A549 (cell line): ENCODE data around the gene GKN1. TPM values are rescaled to one million over a fixed set of nuclear protein-coding genes. Genes with fewer than 3 reads are reported as not detected.

ENCODE experiments used
- ATAC-seq, 2 experiments: fragments of 200-7000 bp in 1 of 2; fragments of >200 bp in 1 of 2; cut with Nextera tagmentation in 1 of 2; cut with Tn5 transposase in 1 of 2; 3 replicates each; pipeline versions ENCODE4 v1.8.0 to v1.9.1; 2018 to 2020; ENCODE audit warnings: mild to moderate bottlenecking in 1 of 2, moderate library complexity in 1 of 2
- CTCF ChIA-PET: fragments of 300-600 bp; sonication (Branson Sonifier 250); formaldehyde crosslinking; extraction: SDS; loops from one replicate; lab custom pipeline; 2021; ENCODE audit warnings: antibody characterized with exemption, inconsistent platforms; lab: Yijun Ruan, JAX
- POLR2A ChIA-PET: fragments of 350-600 bp; formaldehyde crosslinking; extraction: SDS; loops from one replicate; lab custom pipeline; 2021; ENCODE audit warnings: antibody characterized with exemption, inconsistent platforms; lab: Yijun Ruan, JAX
- DNase-seq, 2 experiments: peaks; one replicate each; pipeline versions ENCODE4 v3.0.0 to v3.0.0-alpha.2; 2011 to 2016; ENCODE audit warnings: low read depth in 1 of 2, low spot score in 1 of 2
- FAIRE-seq: peaks from 2 replicates; lab custom pipeline; 2011; peaks lifted over from hg19 to GRCh38; lab: Jason Lieb, UNC
- H3K27ac ChIP-seq, 2 experiments: fragments of >200 bp; sonication (Bioruptor Twin); formaldehyde crosslinking; 3 replicates each; pipeline ENCODE4 v1.5.1; 2016 to 2017
- H3K4me1 ChIP-seq: fragments of >200 bp; sonication (Bioruptor Twin); formaldehyde crosslinking; 3 replicates; pipeline ENCODE4 v1.6.1; 2016
- H3K4me2 ChIP-seq: fragments of >200 bp; sonication (Bioruptor Twin); formaldehyde crosslinking; 3 replicates; pipeline ENCODE4 v1.6.1; 2016
- H3K4me3 ChIP-seq: fragments of >200 bp; sonication (Bioruptor Twin); formaldehyde crosslinking; 3 replicates; pipeline ENCODE4 v1.5.1; 2016
- H3K9me3 ChIP-seq: fragments of >200 bp; sonication (Bioruptor Twin); formaldehyde crosslinking; 3 replicates; pipeline ENCODE4 v1.6.1; 2016
- ATOH8 ChIP-seq: fragments of 250-450 bp; sonication (Bioruptor Pico); IDR thresholded peaks from 2 replicates; pipeline ENCODE4 v1.5.0; 2020; ENCODE audit warnings: low read depth, mild to moderate bottlenecking, moderate library complexity
- BCL3 ChIP-seq: fragments of >200 bp; sonication (Bioruptor Twin); formaldehyde crosslinking; IDR thresholded peaks from 3 replicates; pipeline ENCODE4 v1.6.1; 2016
- CEBPB ChIP-seq, 2 experiments: fragments of >200 bp in 1 of 2; sonication (Bioruptor Twin) in 1 of 2; formaldehyde crosslinking in 1 of 2; IDR thresholded peaks; 2 replicates each; pipeline ENCODE4 v1.6.1; 2012 to 2016
- CHD4 ChIP-seq: fragments of 200-600 bp; sonication (generic); IDR thresholded peaks from 2 replicates; pipeline ENCODE4 v1.6.1; 2016; ENCODE audit warnings: antibody characterized with exemption, mild to moderate bottlenecking, borderline replicate concordance
- ELK1 ChIP-seq: fragments of 150-350 bp; IDR thresholded peaks from 2 replicates; pipeline ENCODE4 v1.6.1; 2014; ENCODE audit warnings: low read depth, mild to moderate bottlenecking, low read length
- FOSL2 ChIP-seq, 2 experiments: fragments of 450-650 bp in 1 of 2; fragments of >200 bp in 1 of 2; sonication (Bioruptor Twin) in 1 of 2; formaldehyde crosslinking; IDR thresholded peaks; 2 replicates each; pipeline versions ENCODE4 v1.5.0 to v1.6.1; 2016 to 2020; ENCODE audit warnings: mild to moderate bottlenecking in 1 of 2, moderate library complexity in 1 of 2
- FOXS1 ChIP-seq: fragments of 250-450 bp; sonication (Bioruptor Pico); IDR thresholded peaks from 2 replicates; pipeline ENCODE4 v1.5.0; 2020; ENCODE audit warnings: mild to moderate bottlenecking, moderate library complexity
- GATA3 ChIP-seq: IDR thresholded peaks from 2 replicates; pipeline ENCODE4 v1.6.1; 2012; ENCODE audit warnings: borderline replicate concordance
- HES2 ChIP-seq: fragments of >200 bp; sonication (Bioruptor Twin); formaldehyde crosslinking; IDR thresholded peaks from 2 replicates; pipeline ENCODE4 v1.6.1; 2016
- HOXA7 ChIP-seq: fragments of 250-450 bp; sonication (Bioruptor Pico); IDR thresholded peaks from 2 replicates; pipeline ENCODE4 v1.5.0; 2020; ENCODE audit warnings: mild to moderate bottlenecking, moderate library complexity
- HOXB5 ChIP-seq: fragments of 250-450 bp; sonication (Bioruptor Pico); IDR thresholded peaks from 2 replicates; pipeline ENCODE4 v1.5.0; 2020; ENCODE audit warnings: mild to moderate bottlenecking, moderate library complexity
- JUN ChIP-seq, 2 experiments: fragments of >200 bp; sonication (Bioruptor Twin); formaldehyde crosslinking; IDR thresholded peaks; 2 replicates in 1 of 2; 3 replicates in 1 of 2; pipeline ENCODE4 v1.6.1; 2016 to 2017
- JUNB ChIP-seq: fragments of >200 bp; sonication (Bioruptor Twin); formaldehyde crosslinking; IDR thresholded peaks from 2 replicates; pipeline ENCODE4 v1.6.1; 2016
- KDM5A ChIP-seq: fragments of 200-600 bp; sonication (generic); IDR thresholded peaks from 2 replicates; pipeline ENCODE4 v1.6.1; 2016; ENCODE audit warnings: antibody characterized with exemption, mild to moderate bottlenecking
- MAFK ChIP-seq: fragments of 450-650 bp; IDR thresholded peaks from 2 replicates; pipeline ENCODE4 v1.6.1; 2014; ENCODE audit not compliant: partially characterized antibody
- MAX ChIP-seq: IDR thresholded peaks from 2 replicates; pipeline ENCODE4 v1.6.1; 2012
- MAZ ChIP-seq: fragments of 150-350 bp; IDR thresholded peaks from 2 replicates; pipeline ENCODE4 v1.6.1; 2014; ENCODE audit warnings: antibody characterized with exemption, low read depth, low read length, borderline replicate concordance
- PBX3 ChIP-seq: IDR thresholded peaks from 2 replicates; pipeline ENCODE4 v1.6.1; 2012
- POLR2AphosphoS2 ChIP-seq: conservative IDR thresholded peaks from 2 replicates; pipeline ENCODE4 v1.6.1; 2012; ENCODE audit warnings: low read length, improper control_type of control experiment, inconsistent platforms
- RAD21 ChIP-seq, 2 experiments: fragments of >200 bp in 1 of 2; sonication (Bioruptor Twin) in 1 of 2; formaldehyde crosslinking in 1 of 2; IDR thresholded peaks in 1 of 2; conservative IDR thresholded peaks in 1 of 2; 2 replicates in 1 of 2; 3 replicates in 1 of 2; pipeline ENCODE4 v1.6.1; 2012 to 2018; ENCODE audit warnings: inconsistent platforms in 1 of 2
- RARB ChIP-seq: fragments of 250-450 bp; sonication (Bioruptor Pico); IDR thresholded peaks from 2 replicates; pipeline ENCODE4 v1.8.0; 2021; ENCODE audit warnings: mild to moderate bottlenecking, moderate library complexity
- REST ChIP-seq: fragments of 200-600 bp; sonication (generic); IDR thresholded peaks from 2 replicates; pipeline ENCODE4 v1.6.1; 2016; ENCODE audit warnings: antibody characterized with exemption, mild to moderate bottlenecking, moderate library complexity
- TP53 ChIP-seq: fragments of 250-450 bp; sonication (Bioruptor Pico); IDR thresholded peaks from 2 replicates; pipeline ENCODE4 v1.5.0; 2021; ENCODE audit warnings: mild to moderate bottlenecking, moderate library complexity
- ZNF302 ChIP-seq: fragments of 250-450 bp; sonication (Bioruptor Pico); IDR thresholded peaks from 2 replicates; pipeline ENCODE4 v1.9.0; 2021; ENCODE audit warnings: inconsistent platforms, mild to moderate bottlenecking, moderate library complexity
- WGBS: methylation state at CpG from one replicate; pipeline ENCODE4 v1.1.6; 2017; ENCODE audit errors: missing lambda C conversion rate; 5-methylcytosine and 5-hydroxymethylcytosine counted together
- polyA plus RNA-seq, 4 experiments: library from polyadenylated mRNA; depleted of rRNA in 3 of 4; stranded (reverse); fragments of >200 nt; fragmentation: RNase III in 1 of 4; extraction: RNeasy Plus Mini Kit Qiagen cat#74134 plus additional on column Dnase treatment in 1 of 4; gene quantifications; 2 replicates in 3 of 4; 3 replicates in 1 of 4; pipeline ENCODE4 v1.2.3, GENCODE V29; 2011 to 2017

GKN1 gene
- polyA plus RNA-seq, 2 of the 4 experiments (the other 2 are of a cell fraction), result 0.35 to 0.45 TPM

GRCh38 chr2:68970566-68971265 lies 3.7 kb upstream of the GKN1 start:
- H3K27ac ChIP-seq, result peak overlapping the region; percentile 83 to 90
- no peaks in the 10 kb centered on the region for H3K9me3 ChIP-seq
- ATAC-seq, result no peak
- POLR2A ChIA-PET, result no interaction called here
- TF ChIP-seq ELK1 (no peak), REST (no peak), ZNF302 (no peak), ATOH8 (0 out of 2 replicates have a peak, but pooled peaks have one; percentile 39), CHD4 (no peak)
- TF ChIP-seq, all 56 proteins: peak for 1
- Histone ChIP-seq H3K4me2 (peak overlapping the region; percentile 57), H3K4me3 (no peak overlapping the region), H3K4me1 (peaks cover 64% of the 10 kb centered on the region)
- FAIRE-seq (no peak), DNase-seq (no peak)
- WGBS, result 73% methylated on average over 8 of the region's 8 CpGs
- CTCF ChIA-PET, result interaction anchor here (4.1 kb wide), 1 partner anchor 27 kb away, joined by 17 read pairs; no protein-coding TSS in a partner anchor

GRCh38 chr2:68971591-68972231 lies 2.7 kb upstream of the GKN1 start:
- ChIA-PET CTCF (interaction anchor here (1.2 to 4.1 kb wide), 2 partner anchors 28 to 112 kb away, joined by 4 to 17 read pairs; no protein-coding TSS in a partner anchor), POLR2A (interaction anchor here (1.0 kb wide), 1 partner anchor 41 kb away, joined by 3 read pairs; the partner anchor contains the start of gene ANTXR1)
- Histone ChIP-seq H3K9me3 (no peaks in the 10 kb centered on the region), H3K4me1 (peaks cover 72% of the 10 kb centered on the region), H3K27ac (peak overlapping the region; percentile 83 to 90), H3K4me2 (peak overlapping the region; percentile 57), H3K4me3 (no peak overlapping the region)
- WGBS, result 3% methylated on average over 5 of the region's 5 CpGs
- ATAC-seq (peak; percentile 96), FAIRE-seq (peak; percentile 96), DNase-seq (peak; percentile 76 to 98)
- TF ChIP-seq FOSL2 (IDR thresholded peaks at IDR 0.05) (peak; percentile 84), FOSL2 (CRISPR knock-in tag; IDR thresholded peaks at IDR 0.05) (peak; percentile 95), PBX3 (peak; percentile 71), JUNB (peak; percentile 96), GATA3 (peak; percentile 99), MAX (peak; percentile 93), BCL3 (peak; percentile 83; the same call in 2 of the 3 replicates), POLR2AphosphoS2 (no peak), CEBPB (IDR thresholded peaks at IDR 0.05) (peak; percentile 40 to 90; a peak in 3 of 4 replicates), TP53 (no peak), ATOH8 (peak; percentile 92; the same call in 1 of the 2 replicates), JUN (IDR thresholded peaks at IDR 0.05) (peak; percentile 86 to 97), HOXA7 (peak; percentile 64; the same call in 1 of the 2 replicates), RAD21 (conservative IDR thresholded peaks at IDR 0.05 in 1 of 2, IDR thresholded peaks at IDR 0.05 in 1 of 2) (peak; percentile 14 to 31; a peak in 3 of 5 replicates), KDM5A (no peak), HES2 (no peak; the same call in 1 of the 2 replicates), HOXB5 (CRISPR knock-in tag) (peak; percentile 74), RARB (CRISPR knock-in tag) (peak; percentile 89), FOXS1 (CRISPR knock-in tag) (peak; percentile 17; the same call in 1 of the 2 replicates), MAZ (no peak), MAFK (peak; percentile 16)
